CD1c-positive myeloid dendritic cell (primary cell): ENCODE data around the gene GSG1L.

ENCODE experiments used
- DNase-seq: peaks from one replicate; pipeline ENCODE4 v3.0.0-alpha.2; 2016; ENCODE audit errors: extremely low spot score

The GSG1L gene

GRCh38 chr16:28091656-28092055 is 28.1 kb upstream of the GSG1L start:
- no peak for DNase-seq

- no peak for DNase-seq
These were observed 27.3 kb upstream of the GSG1L start for GRCh38 chr16:28090646-28091377.

GRCh38 chr16:28089992-28090365 is 26.5 kb upstream of the GSG1L start:
- DNase-seq = no peak

GRCh38 chr16:28089205-28089991 is 25.9 kb upstream of the GSG1L start:
- no peak for DNase-seq

GRCh38 chr16:28087675-28088300 is 24.3 kb upstream of the GSG1L start:
- no peak for DNase-seq

- no peak for DNase-seq
These were observed 23.7 kb upstream of the GSG1L start for GRCh38 chr16:28087140-28087660.

- no peak for DNase-seq
These were observed 22.9 kb upstream of the GSG1L start for GRCh38 chr16:28086186-28087139.

GRCh38 chr16:28085389-28086171 is 22.1 kb upstream of the GSG1L start:
- no peak for DNase-seq

GRCh38 chr16:28084209-28084608 is 20.7 kb upstream of the GSG1L start:
- no peak for DNase-seq

- DNase-seq = no peak
These were observed 19.1 kb upstream of the GSG1L start for GRCh38 chr16:28082624-28083023.

GRCh38 chr16:28081391-28081968 is 18.0 kb upstream of the GSG1L start:
- no peak for DNase-seq

GRCh38 chr16:28078261-28078660 is 14.7 kb upstream of the GSG1L start:
- DNase-seq = no peak

- no peak for DNase-seq
These were observed 10.3 kb upstream of the GSG1L start for GRCh38 chr16:28073836-28074235.

GRCh38 chr16:28072087-28072486 is 8.6 kb upstream of the GSG1L start:
- no peak for DNase-seq

GRCh38 chr16:28069971-28070794 is 6.7 kb upstream of the GSG1L start:
- DNase-seq = no peak

GRCh38 chr16:28068976-28069375 is 5.5 kb upstream of the GSG1L start:
- DNase-seq = no peak

- no peak for DNase-seq
These were observed 4.3 kb upstream of the GSG1L start for GRCh38 chr16:28067604-28068379.

- DNase-seq = no peak
These were observed 1.3 kb upstream of the GSG1L start for GRCh38 chr16:28064706-28065249.
